Measurements from ENCODE around the gene TCF19.
A peak's percentile ranks its signal among the peaks of the same experiment; 100 is the strongest.

The TCF19 gene

DNA sequence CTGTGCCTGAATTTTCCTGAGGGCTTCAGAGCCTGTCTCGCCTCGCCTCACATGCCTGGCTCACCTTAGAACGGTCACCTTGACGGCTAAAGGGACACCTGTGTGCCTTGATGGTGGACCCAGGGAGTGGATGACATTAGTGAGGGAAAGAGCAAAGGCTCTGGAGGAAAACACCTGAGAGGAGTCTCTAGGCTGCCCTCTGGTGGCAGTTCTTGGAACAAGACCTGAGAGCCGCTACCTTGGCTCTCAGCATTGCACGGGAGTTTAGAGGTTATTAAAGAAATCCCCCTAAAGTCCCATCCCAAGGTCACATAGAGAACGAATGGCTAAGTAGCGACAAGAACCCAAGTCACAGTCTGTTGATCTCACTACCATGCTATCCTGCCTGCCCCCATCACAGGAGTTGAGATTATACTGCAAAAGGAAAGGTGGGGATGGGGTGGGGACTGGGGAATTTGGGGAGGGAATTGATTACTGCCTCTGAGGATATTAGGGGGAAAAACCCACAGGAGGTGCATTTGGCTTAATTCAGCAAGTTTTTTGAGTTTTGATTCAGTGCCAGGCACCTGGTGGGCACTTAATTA is 30.2 kb upstream of the TCF19 start:
- no peak for TF ChIP-seq Cebpa-rat (IDR thresholded peaks at IDR 0.05)
- Histone ChIP-seq H4K20me1 (no peaks in the 10 kb centered on the region), H3K4me2 (no peak overlapping the region), H3K9me3 (no peaks in the 10 kb centered on the region), H3K9ac (no peak overlapping the region), H3K4me3 (no peak overlapping the region), H3K4me1 (peaks cover 13% of the 10 kb centered on the region), H3K27me3 (no peaks in the 10 kb centered on the region), H3K36me3 (no peaks in the 10 kb centered on the region), H3K27ac (no peak overlapping the region)

GRCh38 chr6:31129130-31129529 is 29.3 kb upstream of the TCF19 start:
- TF ChIP-seq Cebpa-rat (IDR thresholded peaks at IDR 0.05) = no peak
- H3K4me1 ChIP-seq = peaks cover 11% of the 10 kb centered on the region
- H3K4me3 ChIP-seq = no peak overlapping the region
- no peaks in the 10 kb centered on the region for H4K20me1 ChIP-seq
- H3K4me2 ChIP-seq = no peak overlapping the region
- H3K27ac ChIP-seq = no peak overlapping the region
- H3K27me3 ChIP-seq = no peaks in the 10 kb centered on the region
- H3K9me3 ChIP-seq = no peaks in the 10 kb centered on the region
- no peaks in the 10 kb centered on the region for H3K36me3 ChIP-seq
- H3K9ac ChIP-seq = no peak overlapping the region

GRCh38 chr6:31130751-31131150 is 27.6 kb upstream of the TCF19 start:
- no peaks in the 10 kb centered on the region for H4K20me1 ChIP-seq
- H3K4me3 ChIP-seq = no peak overlapping the region
- H3K27ac ChIP-seq = no peak overlapping the region
- H3K4me2 ChIP-seq = no peak overlapping the region
- H3K9ac ChIP-seq = no peak overlapping the region
- H3K4me1 ChIP-seq = peaks cover 3% of the 10 kb centered on the region
- no peaks in the 10 kb centered on the region for H3K9me3 ChIP-seq
- TF ChIP-seq Cebpa-rat (IDR thresholded peaks at IDR 0.05) = no peak
- H3K36me3 ChIP-seq = no peaks in the 10 kb centered on the region
- H3K27me3 ChIP-seq = no peaks in the 10 kb centered on the region

GRCh38 chr6:31131595-31131994 is 26.8 kb upstream of the TCF19 start:
- Histone ChIP-seq H3K4me1 (no peaks in the 10 kb centered on the region), H4K20me1 (no peaks in the 10 kb centered on the region), H3K4me2 (no peak overlapping the region), H3K27ac (no peak overlapping the region), H3K27me3 (no peaks in the 10 kb centered on the region), H3K9me3 (no peaks in the 10 kb centered on the region), H3K9ac (no peak overlapping the region), H3K36me3 (no peaks in the 10 kb centered on the region), H3K4me3 (no peak overlapping the region)
- no peak for TF ChIP-seq Cebpa-rat (IDR thresholded peaks at IDR 0.05)

DNA sequence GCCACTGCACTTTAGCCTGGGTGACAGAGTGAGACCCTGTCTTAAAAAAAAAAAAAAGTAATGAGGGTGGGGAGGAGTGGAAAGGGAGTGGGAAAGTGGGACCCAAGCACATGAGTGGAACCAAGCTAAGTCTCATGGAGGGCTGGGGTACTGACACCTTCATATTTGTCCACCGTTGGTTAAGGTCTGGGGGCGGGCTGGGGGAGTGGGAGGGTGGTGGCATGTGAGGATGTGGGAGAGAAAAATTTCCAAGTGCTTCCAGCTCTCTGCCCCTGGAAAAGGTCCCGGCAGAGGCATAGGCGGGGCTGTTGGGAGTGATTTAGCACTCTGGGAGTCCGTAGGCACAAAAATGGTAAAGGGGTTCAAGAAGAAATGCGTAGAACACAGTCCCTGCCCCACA is 25.6 kb upstream of the TCF19 start:
- no peak overlapping the region for H3K4me3 ChIP-seq
- H3K4me1 ChIP-seq = peaks cover 3% of the 10 kb centered on the region

DNA sequence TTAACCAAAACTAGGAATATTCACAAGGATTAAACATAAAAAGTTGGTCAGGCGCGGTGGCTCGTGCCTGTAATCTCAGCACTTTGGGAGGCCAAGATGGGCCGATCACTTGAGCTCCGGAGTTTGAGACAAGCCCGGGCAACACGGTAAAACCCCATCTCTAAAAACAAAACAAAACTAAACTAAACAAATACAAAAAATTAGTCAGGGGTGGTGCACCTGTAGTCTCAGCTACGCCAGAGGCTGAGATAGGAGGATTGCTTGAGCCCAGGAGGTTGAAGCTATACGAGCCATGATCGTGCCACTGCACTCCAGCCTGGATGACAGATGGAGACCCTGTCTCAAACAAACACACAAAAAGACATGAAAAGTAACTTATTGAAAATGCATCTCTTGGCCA is 22.7 kb upstream of the TCF19 start:
- H3K9ac ChIP-seq = no peak overlapping the region
- peaks cover 5% of the 10 kb centered on the region for H3K4me1 ChIP-seq
- H3K27ac ChIP-seq = no peak overlapping the region
- H3K36me3 ChIP-seq = no peaks in the 10 kb centered on the region
- no peaks in the 10 kb centered on the region for H3K9me3 ChIP-seq
- no peak for TF ChIP-seq Cebpa-rat (IDR thresholded peaks at IDR 0.05)
- H3K27me3 ChIP-seq = no peaks in the 10 kb centered on the region
- no peak overlapping the region for H3K4me2 ChIP-seq
- no peaks in the 10 kb centered on the region for H4K20me1 ChIP-seq
- H3K4me3 ChIP-seq = no peak overlapping the region

More for the DNA sequence above, 25.6 kb upstream of the TCF19 start:
- H3K9ac ChIP-seq = no peak overlapping the region
- no peaks in the 10 kb centered on the region for H3K9me3 ChIP-seq
- H3K27ac ChIP-seq = no peak overlapping the region
- no peaks in the 10 kb centered on the region for H4K20me1 ChIP-seq
- no peak for TF ChIP-seq Cebpa-rat (IDR thresholded peaks at IDR 0.05)
- no peaks in the 10 kb centered on the region for H3K36me3 ChIP-seq
- H3K27me3 ChIP-seq = no peaks in the 10 kb centered on the region
- H3K4me2 ChIP-seq = no peak overlapping the region

DNA sequence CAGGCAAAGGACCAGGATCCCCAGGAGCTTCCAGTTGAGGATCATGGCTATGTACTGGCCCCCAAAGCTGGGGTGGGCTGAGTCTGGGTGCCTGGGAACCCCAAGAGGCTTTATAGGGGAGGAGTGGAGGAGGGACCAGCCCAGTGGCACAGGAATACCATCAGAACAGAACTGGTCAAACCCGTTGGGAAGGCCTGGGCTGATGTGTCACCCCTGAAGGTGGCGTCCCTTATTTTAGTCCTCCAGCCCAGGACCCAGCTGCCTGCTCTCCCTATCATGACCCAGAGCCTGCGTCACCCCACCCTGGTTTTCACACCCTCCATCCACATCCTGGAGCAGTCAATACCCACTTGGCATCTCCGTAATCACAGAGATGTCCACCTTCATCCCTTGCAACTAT is 19.4 kb upstream of the TCF19 start, which contains the start of gene PSORS1C2:
PSORS1C2 (minus strand) TSS at position 85 of the 400 bp plus-strand sequence; CDS start at position 45, 40 bp downstream.
- Histone ChIP-seq H4K20me1 (no peaks in the 10 kb centered on the region), H3K36me3 (peaks cover 22% of the 10 kb centered on the region), H3K4me1 (peaks cover 5% of the 10 kb centered on the region), H3K27ac (no peak within 1 kb of the TSS), H3K27me3 (no peaks in the 10 kb centered on the region), H3K9me3 (no peaks in the 10 kb centered on the region), H3K4me3 (no peak within 1 kb of the TSS), H3K4me2 (peak within 1 kb of the TSS; percentile 62), H3K9ac (no peak within 1 kb of the TSS)
- TF ChIP-seq Cebpa-rat (IDR thresholded peaks at IDR 0.05) = no peak

DNA sequence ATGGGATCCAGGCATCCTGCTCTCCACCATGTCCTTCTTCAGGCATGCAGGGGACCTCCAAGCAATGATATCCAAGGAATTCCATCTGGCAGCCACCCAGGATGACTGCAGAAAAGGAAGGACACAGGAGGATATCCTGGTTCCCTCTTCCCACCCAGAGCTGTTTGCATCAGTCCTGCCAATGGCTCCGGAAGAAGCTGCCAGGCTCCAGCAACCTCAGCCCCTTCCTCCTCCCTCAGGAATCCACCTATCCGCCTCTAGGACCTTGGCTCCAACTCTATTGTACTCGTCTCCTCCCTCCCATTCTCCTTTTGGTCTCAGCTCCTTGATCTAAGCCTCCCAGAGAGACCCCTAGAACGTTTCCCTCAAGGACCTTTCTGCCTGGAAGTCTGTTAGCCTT is 18.8 kb upstream of the TCF19 start:
- Histone ChIP-seq H3K4me3 (no peak overlapping the region), H3K9me3 (no peaks in the 10 kb centered on the region), H4K20me1 (no peaks in the 10 kb centered on the region), H3K4me1 (peaks cover 5% of the 10 kb centered on the region), H3K9ac (no peak overlapping the region), H3K27ac (no peak overlapping the region), H3K4me2 (no peak overlapping the region), H3K36me3 (peaks cover 28% of the 10 kb centered on the region), H3K27me3 (no peaks in the 10 kb centered on the region)
- no peak for TF ChIP-seq Cebpa-rat (IDR thresholded peaks at IDR 0.05)

GRCh38 chr6:31140643-31141042 is 17.7 kb upstream of the TCF19 start:
- Histone ChIP-seq H3K36me3 (peaks cover 38% of the 10 kb centered on the region), H3K4me2 (no peak overlapping the region), H4K20me1 (no peaks in the 10 kb centered on the region), H3K4me1 (peaks cover 5% of the 10 kb centered on the region), H3K9me3 (no peaks in the 10 kb centered on the region), H3K4me3 (no peak overlapping the region), H3K27ac (no peak overlapping the region), H3K27me3 (no peaks in the 10 kb centered on the region), H3K9ac (no peak overlapping the region)
- TF ChIP-seq Cebpa-rat (IDR thresholded peaks at IDR 0.05) = no peak

DNA sequence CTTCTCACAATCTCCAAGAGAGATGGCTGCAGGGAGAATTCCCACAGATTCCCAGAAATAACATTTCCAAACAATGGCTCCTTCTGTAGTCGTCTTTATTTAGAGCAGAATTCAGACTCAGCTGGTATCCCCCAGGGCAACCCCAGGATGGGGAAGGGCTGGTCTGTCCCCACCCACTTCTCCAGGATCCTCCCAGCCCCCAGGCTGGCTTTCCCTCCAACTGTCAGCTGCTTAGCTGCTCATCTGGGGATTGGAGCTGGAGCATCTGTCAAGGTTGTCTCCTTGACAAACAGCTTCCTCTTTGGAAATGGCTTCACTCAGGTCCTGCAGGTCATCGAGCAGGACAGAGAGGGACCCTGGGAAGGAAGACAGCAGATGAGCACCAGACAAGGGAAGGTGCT is 16.0 kb upstream of the TCF19 start:
- Histone ChIP-seq H3K9me3 (no peaks in the 10 kb centered on the region), H3K4me1 (peaks cover 5% of the 10 kb centered on the region), H3K36me3 (peaks cover 50% of the 10 kb centered on the region), H3K4me2 (no peak overlapping the region), H3K4me3 (no peak overlapping the region), H3K9ac (no peak overlapping the region), H3K27me3 (no peaks in the 10 kb centered on the region), H3K27ac (no peak overlapping the region), H4K20me1 (no peaks in the 10 kb centered on the region)
- no peak for TF ChIP-seq Cebpa-rat (IDR thresholded peaks at IDR 0.05)

DNA sequence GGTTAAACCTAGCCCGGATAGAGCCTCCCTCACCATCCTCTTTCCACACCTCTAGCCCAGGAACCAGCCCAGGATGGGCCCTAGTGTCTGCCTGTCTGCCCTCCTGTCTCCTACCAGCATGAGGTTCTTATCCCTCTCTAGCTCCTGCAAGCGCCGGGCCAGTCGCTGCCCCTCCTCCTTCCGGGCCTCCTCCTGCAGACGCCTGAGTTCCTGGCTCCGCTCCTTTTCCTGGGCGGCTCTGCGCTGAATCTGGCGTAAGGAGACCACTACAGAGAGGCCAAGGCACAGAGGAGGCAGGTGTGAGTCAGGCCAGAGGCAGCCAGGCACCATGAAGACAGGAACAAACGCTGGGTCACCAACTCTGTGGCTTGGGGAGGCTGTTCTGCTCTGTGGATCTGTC is 15.2 kb upstream of the TCF19 start:
- no peaks in the 10 kb centered on the region for H3K9me3 ChIP-seq
- H3K9ac ChIP-seq = no peak overlapping the region
- TF ChIP-seq Cebpa-rat (IDR thresholded peaks at IDR 0.05) = no peak

More for the DNA sequence above, 15.2 kb upstream of the TCF19 start:
- Histone ChIP-seq H3K27me3 (no peaks in the 10 kb centered on the region), H3K36me3 (peaks cover 52% of the 10 kb centered on the region), H3K4me1 (no peaks in the 10 kb centered on the region), H3K27ac (no peak overlapping the region), H3K4me2 (no peak overlapping the region), H4K20me1 (no peaks in the 10 kb centered on the region), H3K4me3 (no peak overlapping the region)

Data from BLaER1 (cell line).